Esophagus squamous epithelium (tissue), 5 donors: Measurements from ENCODE around the gene BMPER. TPM values are rescaled to one million over a fixed set of nuclear protein-coding genes. Genes with fewer than 3 reads are reported as not detected.

ENCODE experiments used
- DNase-seq: peaks from one replicate; lab custom pipeline; 2025; lab: John Stamatoyannopoulos, UW
- H3K27ac ChIP-seq, 4 donors: fragments of 200-600 bp; sonication (generic); one replicate each; pipeline ENCODE4 v1.5.1; 2016 to 2019; ENCODE audit warnings: mild to moderate bottlenecking in 1 of 4
- H3K27me3 ChIP-seq, 4 donors: fragments of 200-600 bp; sonication (generic); 1 replicate in 3 of 4; 2 replicates in 1 of 4; pipeline versions ENCODE4 v1.5.1 to v1.6.0; 2017 to 2021; ENCODE audit warnings: antibody characterized with exemption in 1 of 4
- H3K36me3 ChIP-seq, 3 donors: fragments of 200-600 bp; sonication (generic); one replicate each; pipeline ENCODE4 v1.5.1; 2016 to 2019
- H3K4me1 ChIP-seq, 3 donors: fragments of 200-600 bp; sonication (generic); one replicate each; pipeline ENCODE4 v1.5.1; 2017 to 2019
- H3K4me3 ChIP-seq, 4 donors: fragments of 200-600 bp; sonication (generic); 1 replicate in 3 of 4; 2 replicates in 1 of 4; pipeline ENCODE4 v1.5.1; 2016 to 2019; ENCODE audit warnings: mild to moderate bottlenecking in 2 of 4, moderate library complexity in 1 of 4
- H3K9me3 ChIP-seq, 3 donors: fragments of 200-600 bp; sonication (generic); one replicate each; pipeline ENCODE4 v1.5.1; 2016 to 2019
- CTCF ChIP-seq, 6 experiments: fragments of 450-650 bp in 4 of 6; fragments of 200-600 bp in 2 of 6; sonication (generic) in 2 of 6; IDR thresholded peaks; one replicate each; pipeline ENCODE4 v1.5.1; 2016 to 2019; ENCODE audit warnings: antibody characterized with exemption in 6 of 6, mild to moderate bottlenecking in 4 of 6, moderate library complexity in 4 of 6
- POLR2A ChIP-seq, 4 donors: fragments of 450-650 bp; IDR thresholded peaks; one replicate each; pipeline ENCODE4 v1.6.1; 2017; ENCODE audit warnings: antibody characterized with exemption in 4 of 4, mild to moderate bottlenecking in 4 of 4, moderate library complexity in 3 of 4
- WGBS, 2 donors: methylation state at CpG; one replicate each; pipeline ENCODE4 v1.1.5; 2018; 5-methylcytosine and 5-hydroxymethylcytosine counted together
- intact Hi-C: fragments of 100-400 bp; cut with DNase I; formaldehyde crosslinking; loops from one replicate; pipeline ENCODE4 v1.15.0; 2022
- total RNA-seq, 4 donors: library from RNA; depleted of rRNA; stranded (reverse); fragments of >200 nt; gene quantifications; one replicate each; pipeline ENCODE4 v1.1.0, GENCODE V29; 2016
- donor health status: DM: yes; HTN: yes; CAD: no.

The BMPER gene
- total RNA-seq, 4 donors from 2014 or later: 0.11 to 0.76 (median 0.34) TPM

- no peaks in the 10 kb centered on the region for H3K27me3 ChIP-seq
- H3K9me3 ChIP-seq: no peaks in the 10 kb centered on the region
- no peak for TF ChIP-seq CTCF (IDR thresholded peaks at IDR 0.05)
- TF ChIP-seq POLR2A (IDR thresholded peaks at IDR 0.05): no peak
- H3K4me1 ChIP-seq: peaks cover 0 to 7% (median 0%) of the 10 kb centered on the region in 3 donors
- WGBS, 2 donors: 54 to 64% methylated on average over 2 of the region's 2 CpGs
- DNase-seq: no peak
- intact Hi-C loops: no loop called here
- no peak overlapping the region for H3K4me3 ChIP-seq
- no peaks in the 10 kb centered on the region for H3K36me3 ChIP-seq
- no peak overlapping the region for H3K27ac ChIP-seq
These were observed 155.8 kb downstream of the BMPER start for GRCh38 chr7:34061149-34061548.

- H3K27ac ChIP-seq: no peak overlapping the region
- no peaks in the 10 kb centered on the region for H3K27me3 ChIP-seq
- intact Hi-C loops: no loop called here
- no peaks in the 10 kb centered on the region for H3K9me3 ChIP-seq
- no peaks in the 10 kb centered on the region for H3K36me3 ChIP-seq
- peaks cover 0 to 7% (median 0%) of the 10 kb centered on the region in 3 donors for H3K4me1 ChIP-seq
- H3K4me3 ChIP-seq: no peak overlapping the region
- TF ChIP-seq POLR2A (IDR thresholded peaks at IDR 0.05) (no peak), CTCF (IDR thresholded peaks at IDR 0.05) (no peak)
- DNase-seq: no peak
- 89 to 97% methylated on average over 4 of the region's 4 CpGs for WGBS, 2 donors
These were observed 157.0 kb downstream of the BMPER start for GRCh38 chr7:34062341-34062740.

GRCh38 chr7:34062826-34063225, 157.5 kb downstream of the BMPER start:
- Histone ChIP-seq H3K36me3 (no peaks in the 10 kb centered on the region), H3K4me3 (no peak overlapping the region), H3K4me1 (peaks cover 0 to 7% (median 0%) of the 10 kb centered on the region in 3 donors), H3K9me3 (no peaks in the 10 kb centered on the region), H3K27me3 (no peaks in the 10 kb centered on the region), H3K27ac (no peak overlapping the region)
- DNase-seq: no peak
- intact Hi-C loops: no loop called here
- TF ChIP-seq POLR2A (IDR thresholded peaks at IDR 0.05) (no peak), CTCF (IDR thresholded peaks at IDR 0.05) (no peak)

- TF ChIP-seq POLR2A (IDR thresholded peaks at IDR 0.05) (no peak), CTCF (IDR thresholded peaks at IDR 0.05) (no peak)
- no peak overlapping the region for H3K27ac ChIP-seq
- WGBS, 2 donors: 74 to 77% methylated on average over 4 of the region's 4 CpGs
- intact Hi-C loops: no loop called here
- no peaks in the 10 kb centered on the region for H3K27me3 ChIP-seq
- H3K4me1 ChIP-seq: no peaks in the 10 kb centered on the region
- no peak overlapping the region for H3K4me3 ChIP-seq
- no peak for DNase-seq
- H3K36me3 ChIP-seq: no peaks in the 10 kb centered on the region
- H3K9me3 ChIP-seq: no peaks in the 10 kb centered on the region
These were observed 159.3 kb downstream of the BMPER start for GRCh38 chr7:34064519-34065158.

GRCh38 chr7:34066411-34066810, 161.1 kb downstream of the BMPER start:
- intact Hi-C loops: no loop called here
- WGBS, 2 donors: 22 to 36% methylated on average over 1 of the region's 1 CpG
- no peaks in the 10 kb centered on the region for H3K27me3 ChIP-seq
- DNase-seq: no peak
- H3K9me3 ChIP-seq: no peaks in the 10 kb centered on the region
- no peaks in the 10 kb centered on the region for H3K4me1 ChIP-seq
- H3K36me3 ChIP-seq: no peaks in the 10 kb centered on the region
- TF ChIP-seq POLR2A (IDR thresholded peaks at IDR 0.05) (no peak), CTCF (IDR thresholded peaks at IDR 0.05) (no peak)
- no peak overlapping the region for H3K4me3 ChIP-seq
- H3K27ac ChIP-seq: no peak overlapping the region
